ENCODE measurements around the gene CRYBG3.

CRYBG3 gene

DNA sequence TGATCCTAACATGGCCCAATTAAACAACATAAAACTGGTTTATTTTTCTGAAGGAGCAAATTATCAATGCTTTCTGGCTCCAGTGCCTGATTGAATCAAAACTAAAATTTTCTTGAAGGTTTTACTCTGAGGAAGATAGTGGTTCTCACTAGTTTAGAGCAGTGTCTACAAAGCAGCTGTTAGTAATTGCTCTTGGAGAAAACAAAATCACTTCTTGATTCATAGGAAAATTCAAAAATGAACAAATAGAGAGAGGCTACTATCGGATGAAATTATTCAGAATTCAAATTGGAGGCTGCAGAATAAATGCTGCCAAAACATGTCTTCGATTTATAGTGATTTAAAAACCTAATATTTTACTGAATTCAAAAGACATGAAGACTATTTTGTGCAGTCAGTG, 165.5 kb downstream of the CRYBG3 start:
- DNase-seq (ENCODE audit: low read depth, low spot score): no peak
- no peaks in the 10 kb centered on the region for H3K27me3 ChIP-seq (ENCODE audit: insufficient read depth, insufficient read length)
- TF ChIP-seq ZNF274 (IDR thresholded peaks at IDR 0.05; ENCODE audit: low read depth, low read length) (no peak), SUZ12 (IDR thresholded peaks at IDR 0.05; ENCODE audit: extremely low read depth, insufficient read depth, insufficient read length) (no peak), YY1 (IDR thresholded peaks at IDR 0.05; ENCODE audit: insufficient read depth, insufficient read length) (no peak)
- no peaks in the 10 kb centered on the region for H3K36me3 ChIP-seq (ENCODE audit: insufficient read depth, insufficient read length, low read length)
- H3K4me3 ChIP-seq (ENCODE audit: insufficient read length, low read depth): no peak overlapping the region
- no peaks in the 10 kb centered on the region for H3K4me1 ChIP-seq (ENCODE audit: insufficient read depth, insufficient read length)
- H3K9me3 ChIP-seq (ENCODE audit: insufficient read depth, low read length): no peaks in the 10 kb centered on the region
- no peak overlapping the region for H3K9ac ChIP-seq (ENCODE audit: insufficient read length, low read depth)

DNA sequence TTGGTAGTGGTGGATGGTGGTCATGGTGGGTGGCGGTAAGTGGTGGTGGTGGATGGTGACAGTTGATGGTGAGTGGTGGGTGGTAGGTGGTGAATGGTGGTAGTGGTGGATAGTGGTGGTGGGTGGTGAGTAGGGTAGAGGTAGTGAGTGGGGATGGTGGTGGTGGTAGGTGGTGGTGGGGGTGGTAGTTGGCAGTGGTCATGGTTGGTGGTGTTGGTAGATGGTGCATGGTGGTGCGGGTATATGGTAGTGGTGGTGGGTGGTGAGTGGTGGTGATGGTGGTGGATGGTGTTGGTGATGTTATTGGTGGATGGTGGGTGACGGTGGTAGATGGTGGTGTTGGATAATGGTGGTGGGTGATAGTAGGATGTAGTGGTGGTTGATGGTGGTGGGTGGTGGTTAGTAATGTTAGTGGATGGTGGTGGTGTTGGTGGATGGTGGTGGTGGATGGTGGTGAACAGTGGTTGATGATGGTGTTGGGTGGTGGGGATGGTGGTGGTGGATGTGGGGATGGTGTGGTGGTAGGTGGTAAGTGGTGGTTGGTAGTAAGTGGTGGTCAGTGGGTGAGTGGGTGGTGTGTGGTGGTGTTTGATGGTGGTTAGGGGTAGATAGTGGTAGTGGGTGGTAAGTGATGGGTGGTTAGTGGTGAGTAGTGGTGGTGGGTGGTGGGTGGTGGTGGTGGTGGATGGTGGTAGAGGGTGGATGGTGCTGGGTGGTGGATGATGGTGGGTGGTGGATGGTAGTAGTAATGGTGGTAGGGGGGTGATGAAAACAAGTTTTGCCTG, 167.2 kb downstream of the CRYBG3 start:
- Histone ChIP-seq H3K4me3 (ENCODE audit: insufficient read length, low read depth) (no peak overlapping the region), H3K4me1 (ENCODE audit: insufficient read depth, insufficient read length) (no peaks in the 10 kb centered on the region), H3K9ac (ENCODE audit: insufficient read length, low read depth) (no peak overlapping the region), H3K27me3 (ENCODE audit: insufficient read depth, insufficient read length) (no peaks in the 10 kb centered on the region), H3K36me3 (ENCODE audit: insufficient read depth, insufficient read length, low read length) (no peaks in the 10 kb centered on the region), H3K9me3 (ENCODE audit: insufficient read depth, low read length) (no peaks in the 10 kb centered on the region)
- TF ChIP-seq ZNF274 (IDR thresholded peaks at IDR 0.05; ENCODE audit: low read depth, low read length): no peak
- TF ChIP-seq YY1 (IDR thresholded peaks at IDR 0.05; ENCODE audit: insufficient read depth, insufficient read length): no peak
- no peak for TF ChIP-seq SUZ12 (IDR thresholded peaks at IDR 0.05; ENCODE audit: extremely low read depth, insufficient read depth, insufficient read length)
- no peak for DNase-seq (ENCODE audit: low read depth, low spot score)

DNA sequence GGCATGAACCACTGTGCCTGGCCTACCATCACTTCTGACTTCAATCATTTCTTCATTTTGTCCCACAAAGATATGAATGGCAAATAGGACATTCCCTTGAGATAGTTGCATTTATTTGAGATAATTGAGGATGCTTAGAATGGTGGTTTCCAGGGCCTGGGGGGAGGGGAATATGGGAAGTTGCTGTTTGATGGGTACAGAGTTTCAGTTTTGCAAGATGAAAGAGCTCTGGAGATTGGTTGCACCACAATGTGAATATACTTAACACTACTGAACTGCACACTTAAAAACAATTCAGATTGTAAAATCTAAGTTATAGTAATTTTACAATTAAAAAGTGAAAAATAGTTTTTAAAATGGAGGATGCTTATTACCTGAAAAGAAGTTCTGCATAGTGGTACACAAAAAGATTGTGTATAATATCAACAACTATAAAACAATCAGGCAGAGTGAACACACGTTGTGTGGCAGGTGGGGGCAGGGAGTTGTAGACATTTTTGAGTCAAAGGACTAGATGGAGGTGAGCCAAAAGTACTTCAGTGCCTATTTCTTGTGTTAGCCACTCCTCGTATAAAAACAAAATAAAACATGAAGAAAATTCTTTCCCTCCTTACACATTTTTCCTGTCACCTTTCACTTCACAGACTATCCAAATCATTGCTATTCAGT, 168.9 kb downstream of the CRYBG3 start:
- DNase-seq (ENCODE audit: low read depth, low spot score): no peak
- H3K9ac ChIP-seq (ENCODE audit: insufficient read length, low read depth): no peak overlapping the region
- no peaks in the 10 kb centered on the region for H3K36me3 ChIP-seq (ENCODE audit: insufficient read depth, insufficient read length, low read length)
- H3K4me1 ChIP-seq (ENCODE audit: insufficient read depth, insufficient read length): no peaks in the 10 kb centered on the region
- TF ChIP-seq SUZ12 (IDR thresholded peaks at IDR 0.05; ENCODE audit: extremely low read depth, insufficient read depth, insufficient read length) (no peak), YY1 (IDR thresholded peaks at IDR 0.05; ENCODE audit: insufficient read depth, insufficient read length) (no peak), ZNF274 (IDR thresholded peaks at IDR 0.05; ENCODE audit: low read depth, low read length) (no peak)
- no peaks in the 10 kb centered on the region for H3K9me3 ChIP-seq (ENCODE audit: insufficient read depth, low read length)
- H3K27me3 ChIP-seq (ENCODE audit: insufficient read depth, insufficient read length): no peaks in the 10 kb centered on the region
- H3K4me3 ChIP-seq (ENCODE audit: insufficient read length, low read depth): no peak overlapping the region

DNA sequence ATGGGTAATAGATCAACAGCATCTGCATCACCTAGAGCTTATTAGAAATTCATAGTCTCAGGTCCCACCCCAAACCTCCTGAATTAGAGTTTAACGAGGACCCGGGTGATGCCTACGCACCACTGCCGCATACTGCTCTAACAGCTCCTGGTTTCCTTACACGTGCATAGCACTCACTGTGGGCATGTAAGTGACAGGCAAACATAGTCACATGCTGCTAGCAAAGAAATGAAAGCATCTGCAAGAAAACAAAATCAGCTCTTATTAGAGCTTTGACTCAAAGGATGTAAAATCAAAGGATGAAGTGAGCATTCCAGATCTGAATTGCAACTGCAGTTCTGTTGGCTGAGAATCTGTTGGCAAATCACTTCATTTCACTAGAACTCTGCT, 169.5 kb downstream of the CRYBG3 start:
- TF ChIP-seq YY1 (IDR thresholded peaks at IDR 0.05; ENCODE audit: insufficient read depth, insufficient read length) (no peak), SUZ12 (IDR thresholded peaks at IDR 0.05; ENCODE audit: extremely low read depth, insufficient read depth, insufficient read length) (no peak), ZNF274 (IDR thresholded peaks at IDR 0.05; ENCODE audit: low read depth, low read length) (no peak)
- no peak for DNase-seq (ENCODE audit: low read depth, low spot score)
- Histone ChIP-seq H3K36me3 (ENCODE audit: insufficient read depth, insufficient read length, low read length) (no peaks in the 10 kb centered on the region), H3K4me3 (ENCODE audit: insufficient read length, low read depth) (no peak overlapping the region), H3K4me1 (ENCODE audit: insufficient read depth, insufficient read length) (no peaks in the 10 kb centered on the region), H3K9ac (ENCODE audit: insufficient read length, low read depth) (no peak overlapping the region), H3K9me3 (ENCODE audit: insufficient read depth, low read length) (no peaks in the 10 kb centered on the region), H3K27me3 (ENCODE audit: insufficient read depth, insufficient read length) (no peaks in the 10 kb centered on the region)

DNA sequence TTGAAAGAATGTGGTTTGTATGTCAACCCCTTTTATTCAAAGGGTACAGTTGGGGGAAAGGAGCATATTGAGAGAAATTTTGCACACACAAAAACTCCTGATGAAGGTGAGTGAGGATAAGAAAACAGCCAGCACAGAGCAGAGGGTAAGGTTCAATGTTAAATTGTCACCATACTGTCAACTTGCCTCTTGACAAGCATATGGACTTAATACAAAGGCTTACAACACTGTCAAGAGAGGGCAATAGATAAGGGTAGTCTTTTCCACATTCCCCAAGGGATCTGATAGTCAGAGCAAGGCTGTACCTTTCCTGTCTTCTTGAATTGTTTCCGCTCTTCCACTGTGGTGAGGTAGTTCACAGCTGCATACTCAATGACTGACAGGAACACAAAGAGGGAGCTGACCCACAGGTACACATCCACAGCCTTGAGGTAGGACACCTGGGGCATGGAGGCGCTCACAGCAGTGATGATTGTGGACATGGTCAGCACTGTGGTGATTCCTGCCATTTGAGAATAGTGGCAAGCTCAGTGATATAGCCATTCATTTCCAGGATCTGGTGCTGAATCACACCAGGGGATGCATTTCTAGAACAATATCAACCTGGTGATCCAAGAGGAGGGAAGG, 170.8 kb downstream of the CRYBG3 start:
- no peak overlapping the region for H3K4me3 ChIP-seq (ENCODE audit: insufficient read length, low read depth)
- no peaks in the 10 kb centered on the region for H3K36me3 ChIP-seq (ENCODE audit: insufficient read depth, insufficient read length, low read length)
- no peaks in the 10 kb centered on the region for H3K9me3 ChIP-seq (ENCODE audit: insufficient read depth, low read length)
- H3K27me3 ChIP-seq (ENCODE audit: insufficient read depth, insufficient read length): no peaks in the 10 kb centered on the region
- no peak overlapping the region for H3K9ac ChIP-seq (ENCODE audit: insufficient read length, low read depth)
- DNase-seq (ENCODE audit: low read depth, low spot score): no peak
- TF ChIP-seq ZNF274 (IDR thresholded peaks at IDR 0.05; ENCODE audit: low read depth, low read length): no peak
- TF ChIP-seq YY1 (IDR thresholded peaks at IDR 0.05; ENCODE audit: insufficient read depth, insufficient read length): no peak
- no peak for TF ChIP-seq SUZ12 (IDR thresholded peaks at IDR 0.05; ENCODE audit: extremely low read depth, insufficient read depth, insufficient read length)
- no peaks in the 10 kb centered on the region for H3K4me1 ChIP-seq (ENCODE audit: insufficient read depth, insufficient read length)

DNA sequence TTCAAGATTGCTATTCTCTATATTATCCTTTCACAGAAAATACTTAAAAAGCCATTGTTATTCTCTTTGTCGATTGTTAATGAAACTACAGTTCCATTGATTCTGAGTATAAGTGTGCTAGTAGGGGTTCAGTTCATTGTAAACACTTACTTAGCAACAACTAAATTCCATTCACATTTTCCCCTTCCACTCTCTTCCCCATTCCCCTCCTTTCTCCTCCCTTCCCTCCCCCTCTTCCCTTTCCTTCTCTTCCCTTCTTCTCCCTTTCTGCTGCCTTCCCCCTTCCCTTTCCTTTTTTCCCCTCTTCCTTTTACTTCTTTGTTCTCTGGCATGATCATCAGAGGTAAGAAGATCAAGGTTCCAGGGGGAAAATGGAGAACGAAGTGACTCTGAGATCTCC, 171.7 kb downstream of the CRYBG3 start:
- DNase-seq (ENCODE audit: low read depth, low spot score): no peak
- H3K9me3 ChIP-seq (ENCODE audit: insufficient read depth, low read length): no peaks in the 10 kb centered on the region
- H3K27me3 ChIP-seq (ENCODE audit: insufficient read depth, insufficient read length): no peaks in the 10 kb centered on the region
- no peak for TF ChIP-seq ZNF274 (IDR thresholded peaks at IDR 0.05; ENCODE audit: low read depth, low read length)
- no peak for TF ChIP-seq YY1 (IDR thresholded peaks at IDR 0.05; ENCODE audit: insufficient read depth, insufficient read length)
- TF ChIP-seq SUZ12 (IDR thresholded peaks at IDR 0.05; ENCODE audit: extremely low read depth, insufficient read depth, insufficient read length): no peak
- H3K4me3 ChIP-seq (ENCODE audit: insufficient read length, low read depth): no peak overlapping the region
- H3K9ac ChIP-seq (ENCODE audit: insufficient read length, low read depth): no peak overlapping the region
- no peaks in the 10 kb centered on the region for H3K4me1 ChIP-seq (ENCODE audit: insufficient read depth, insufficient read length)
- no peaks in the 10 kb centered on the region for H3K36me3 ChIP-seq (ENCODE audit: insufficient read depth, insufficient read length, low read length)

DNA sequence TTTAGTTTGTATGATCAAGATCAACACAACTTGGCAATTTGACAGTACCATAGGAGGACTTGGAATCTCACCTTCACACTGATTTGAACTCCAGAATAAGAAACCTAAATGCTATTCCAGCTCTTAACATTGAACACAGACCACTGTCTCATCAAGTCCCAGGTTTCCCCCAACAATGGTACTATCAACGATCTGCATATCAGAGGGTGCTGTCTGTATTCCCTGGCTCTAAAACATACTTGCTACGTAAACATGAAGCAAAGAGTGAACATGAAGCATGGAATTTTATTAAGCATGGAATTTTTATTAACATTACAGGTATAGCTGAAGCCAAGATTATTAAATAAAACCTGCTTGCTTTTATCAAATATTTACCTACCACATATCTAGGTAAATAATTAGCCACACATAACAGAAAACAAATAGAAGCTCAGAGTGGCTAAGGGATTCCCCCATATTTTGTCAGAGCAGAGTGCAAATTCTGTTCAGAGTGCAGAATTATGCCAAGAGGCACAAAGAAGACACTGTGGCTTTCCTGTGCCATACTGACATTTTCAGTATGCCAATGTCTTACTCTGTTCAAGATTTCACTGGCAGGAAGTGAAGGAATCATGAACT, 172.6 kb downstream of the CRYBG3 start:
- no peak overlapping the region for H3K9ac ChIP-seq (ENCODE audit: insufficient read length, low read depth)
- no peaks in the 10 kb centered on the region for H3K9me3 ChIP-seq (ENCODE audit: insufficient read depth, low read length)
- H3K27me3 ChIP-seq (ENCODE audit: insufficient read depth, insufficient read length): no peaks in the 10 kb centered on the region
- no peak for DNase-seq (ENCODE audit: low read depth, low spot score)
- H3K4me3 ChIP-seq (ENCODE audit: insufficient read length, low read depth): no peak overlapping the region
- H3K36me3 ChIP-seq (ENCODE audit: insufficient read depth, insufficient read length, low read length): no peaks in the 10 kb centered on the region
- H3K4me1 ChIP-seq (ENCODE audit: insufficient read depth, insufficient read length): no peaks in the 10 kb centered on the region
- TF ChIP-seq YY1 (IDR thresholded peaks at IDR 0.05; ENCODE audit: insufficient read depth, insufficient read length) (no peak), SUZ12 (IDR thresholded peaks at IDR 0.05; ENCODE audit: extremely low read depth, insufficient read depth, insufficient read length) (no peak), ZNF274 (IDR thresholded peaks at IDR 0.05; ENCODE audit: low read depth, low read length) (no peak)

All from NT2/D1 (cell line).